ENCODE measurements around the gene ARV1. TPM values are rescaled to one million over a fixed set of nuclear protein-coding genes. Genes with fewer than 3 reads are reported as not detected.

ARV1 gene
- 19.7 TPM for total RNA-seq
- 24.8 TPM for polyA plus RNA-seq

GRCh38 chr1:230978491-230979388 is at the start of gene ARV1, which contains the start of gene TTC13:
Gene ARV1, plus strand, starts transcription at chr1:230979094. Its CDS starts 12 bp downstream, at chr1:230979106.
Gene TTC13, minus strand, starts transcription at chr1:230978861. Its CDS starts 31 bp downstream, at chr1:230978830.
- Histone ChIP-seq H3K36me3 (ENCODE audit: insufficient read depth) (no peaks in the 10 kb centered on the region), H3K4me1 (ENCODE audit: insufficient read depth) (peaks cover 2% of the 10 kb centered on the region), H3K27ac (ENCODE audit: low read depth) (no peak within 1 kb of the TSS), H3K4me3 (ENCODE audit: low read depth, low read length) (peak within 1 kb of the TSS; percentile 91)
- WGBS: under 1% methylated on average over 79 of the region's 79 CpGs
- peak; percentile 94 for DNase-seq (ENCODE audit: extremely low spot score)

GRCh38 chr1:230930986-230931385 is 47.9 kb upstream of the ARV1 start:
- DNase-seq (ENCODE audit: extremely low spot score): no peak
- Histone ChIP-seq H3K36me3 (ENCODE audit: insufficient read depth) (peaks cover 4% of the 10 kb centered on the region), H3K4me1 (ENCODE audit: insufficient read depth) (no peaks in the 10 kb centered on the region), H3K27ac (ENCODE audit: low read depth) (no peak overlapping the region), H3K4me3 (ENCODE audit: low read depth, low read length) (no peak overlapping the region)
- 85% methylated on average over 3 of the region's 3 CpGs for WGBS

- no peak overlapping the region for H3K4me3 ChIP-seq (ENCODE audit: low read depth, low read length)
- peaks cover 4% of the 10 kb centered on the region for H3K36me3 ChIP-seq (ENCODE audit: insufficient read depth)
- no peak for DNase-seq (ENCODE audit: extremely low spot score)
- no peak overlapping the region for H3K27ac ChIP-seq (ENCODE audit: low read depth)
- no peaks in the 10 kb centered on the region for H3K4me1 ChIP-seq (ENCODE audit: insufficient read depth)
- WGBS: 89% methylated on average over 6 of the region's 6 CpGs
Observed at GRCh38 chr1:230935852-230936251, 43.0 kb upstream of the ARV1 start.

GRCh38 chr1:230936475-230936874 is 42.4 kb upstream of the ARV1 start:
- H3K36me3 ChIP-seq (ENCODE audit: insufficient read depth): peaks cover 3% of the 10 kb centered on the region
- no peak overlapping the region for H3K4me3 ChIP-seq (ENCODE audit: low read depth, low read length)
- WGBS: 78% methylated on average over 5 of the region's 5 CpGs
- no peaks in the 10 kb centered on the region for H3K4me1 ChIP-seq (ENCODE audit: insufficient read depth)
- H3K27ac ChIP-seq (ENCODE audit: low read depth): no peak overlapping the region
- DNase-seq (ENCODE audit: extremely low spot score): no peak

GRCh38 chr1:230937371-230937770 is 41.5 kb upstream of the ARV1 start:
- no peak overlapping the region for H3K4me3 ChIP-seq (ENCODE audit: low read depth, low read length)
- peaks cover 1% of the 10 kb centered on the region for H3K36me3 ChIP-seq (ENCODE audit: insufficient read depth)
- DNase-seq (ENCODE audit: extremely low spot score): no peak
- no peaks in the 10 kb centered on the region for H3K4me1 ChIP-seq (ENCODE audit: insufficient read depth)
- H3K27ac ChIP-seq (ENCODE audit: low read depth): no peak overlapping the region
- WGBS: 60% methylated on average over 2 of the region's 2 CpGs

- H3K27ac ChIP-seq (ENCODE audit: low read depth): no peak overlapping the region
- WGBS: 51% methylated on average over 2 of the region's 2 CpGs
- H3K4me3 ChIP-seq (ENCODE audit: low read depth, low read length): no peak overlapping the region
Observed at GRCh38 chr1:230938924-230939368, 39.9 kb upstream of the ARV1 start.

GRCh38 chr1:230939806-230940489 is 38.9 kb upstream of the ARV1 start:
- no peak overlapping the region for H3K4me3 ChIP-seq (ENCODE audit: low read depth, low read length)

More at GRCh38 chr1:230938924-230939368, 39.9 kb upstream of the ARV1 start:
- Histone ChIP-seq H3K4me1 (ENCODE audit: insufficient read depth) (no peaks in the 10 kb centered on the region), H3K36me3 (ENCODE audit: insufficient read depth) (no peaks in the 10 kb centered on the region)
- no peak for DNase-seq (ENCODE audit: extremely low spot score)

GRCh38 chr1:230940848-230941247 is 38.0 kb upstream of the ARV1 start:
- peaks cover 2% of the 10 kb centered on the region for H3K36me3 ChIP-seq (ENCODE audit: insufficient read depth)
- H3K27ac ChIP-seq (ENCODE audit: low read depth): no peak overlapping the region
- H3K4me3 ChIP-seq (ENCODE audit: low read depth, low read length): no peak overlapping the region
- no peak for DNase-seq (ENCODE audit: extremely low spot score)
- no peaks in the 10 kb centered on the region for H3K4me1 ChIP-seq (ENCODE audit: insufficient read depth)
- 89% methylated on average over 1 of the region's 1 CpG for WGBS

More at GRCh38 chr1:230939806-230940489, 38.9 kb upstream of the ARV1 start:
- Histone ChIP-seq H3K36me3 (ENCODE audit: insufficient read depth) (no peaks in the 10 kb centered on the region), H3K27ac (ENCODE audit: low read depth) (no peak overlapping the region), H3K4me1 (ENCODE audit: insufficient read depth) (no peaks in the 10 kb centered on the region)
- 90% methylated on average over 4 of the region's 4 CpGs for WGBS
- DNase-seq (ENCODE audit: extremely low spot score): no peak

- Histone ChIP-seq H3K4me3 (ENCODE audit: low read depth, low read length) (no peak overlapping the region), H3K4me1 (ENCODE audit: insufficient read depth) (no peaks in the 10 kb centered on the region), H3K27ac (ENCODE audit: low read depth) (no peak overlapping the region), H3K36me3 (ENCODE audit: insufficient read depth) (peaks cover 2% of the 10 kb centered on the region)
- DNase-seq (ENCODE audit: extremely low spot score): no peak
- 98% methylated on average over 2 of the region's 2 CpGs for WGBS
Observed at GRCh38 chr1:230943048-230943593, 35.8 kb upstream of the ARV1 start.

GRCh38 chr1:230948301-230948700 is 30.6 kb upstream of the ARV1 start:
- peaks cover 2% of the 10 kb centered on the region for H3K36me3 ChIP-seq (ENCODE audit: insufficient read depth)
- DNase-seq (ENCODE audit: extremely low spot score): no peak
- WGBS: 97% methylated on average over 1 of the region's 1 CpG
- no peaks in the 10 kb centered on the region for H3K4me1 ChIP-seq (ENCODE audit: insufficient read depth)
- no peak overlapping the region for H3K4me3 ChIP-seq (ENCODE audit: low read depth, low read length)
- H3K27ac ChIP-seq (ENCODE audit: low read depth): no peak overlapping the region

GRCh38 chr1:230948903-230949302 is 30.0 kb upstream of the ARV1 start:
- no peaks in the 10 kb centered on the region for H3K4me1 ChIP-seq (ENCODE audit: insufficient read depth)
- no peak overlapping the region for H3K27ac ChIP-seq (ENCODE audit: low read depth)
- 92% methylated on average over 3 of the region's 3 CpGs for WGBS
- no peak for DNase-seq (ENCODE audit: extremely low spot score)
- no peak overlapping the region for H3K4me3 ChIP-seq (ENCODE audit: low read depth, low read length)
- peaks cover 4% of the 10 kb centered on the region for H3K36me3 ChIP-seq (ENCODE audit: insufficient read depth)

- no peak overlapping the region for H3K27ac ChIP-seq (ENCODE audit: low read depth)
- no peaks in the 10 kb centered on the region for H3K4me1 ChIP-seq (ENCODE audit: insufficient read depth)
- no peak overlapping the region for H3K4me3 ChIP-seq (ENCODE audit: low read depth, low read length)
- H3K36me3 ChIP-seq (ENCODE audit: insufficient read depth): peaks cover 2% of the 10 kb centered on the region
- no peak for DNase-seq (ENCODE audit: extremely low spot score)
- 40% methylated on average over 3 of the region's 3 CpGs for WGBS
Observed at GRCh38 chr1:230950404-230950803, 28.5 kb upstream of the ARV1 start.

GRCh38 chr1:230957580-230957989 is 21.3 kb upstream of the ARV1 start:
- Histone ChIP-seq H3K4me3 (ENCODE audit: low read depth, low read length) (no peak overlapping the region), H3K4me1 (ENCODE audit: insufficient read depth) (no peaks in the 10 kb centered on the region), H3K27ac (ENCODE audit: low read depth) (no peak overlapping the region), H3K36me3 (ENCODE audit: insufficient read depth) (peaks cover 4% of the 10 kb centered on the region)
- no peak for DNase-seq (ENCODE audit: extremely low spot score)
- WGBS: 84% methylated on average over 4 of the region's 4 CpGs
